ENCODE measurements around the gene TMTC2.

Gene TMTC2

DNA sequence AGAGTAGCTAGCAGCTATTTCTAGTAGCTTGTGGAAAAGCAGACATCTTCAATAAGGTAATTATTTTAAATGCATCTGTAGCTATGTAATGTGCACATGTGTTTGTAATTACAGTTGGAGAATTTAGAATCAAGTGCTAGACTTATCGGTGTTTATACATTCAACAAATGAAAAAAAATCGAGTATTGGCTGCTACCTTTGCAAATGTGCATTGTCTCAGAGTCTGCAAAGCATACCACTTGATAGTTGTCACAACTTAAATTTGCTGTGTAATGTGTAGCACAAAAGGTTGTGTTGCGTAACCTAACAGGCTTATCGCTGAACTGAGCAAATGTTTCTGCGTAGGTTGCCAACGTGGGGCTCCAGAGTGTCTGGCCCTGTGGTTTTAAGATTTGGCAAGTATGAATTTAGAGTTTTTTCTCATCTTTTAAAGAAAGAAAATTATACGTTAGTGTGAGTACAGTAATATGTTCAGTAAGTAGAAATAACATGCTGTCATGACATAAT, 44.3 kb downstream of the TMTC2 start:
- Histone ChIP-seq H3K27ac (ENCODE audit: poor library complexity, severe bottlenecking) (no peak overlapping the region), H3K36me3 (ENCODE audit: low read depth) (no peaks in the 10 kb centered on the region), H3K4me3 (ENCODE audit: severe bottlenecking) (no peak overlapping the region), H3K27me3 (ENCODE audit: insufficient read depth, poor library complexity, severe bottlenecking) (no peaks in the 10 kb centered on the region), H3K4me1 (ENCODE audit: insufficient read depth, poor library complexity, severe bottlenecking) (no peaks in the 10 kb centered on the region), H3K9me3 (ENCODE audit: severe bottlenecking) (no peaks in the 10 kb centered on the region)
- TF ChIP-seq, protein P1, sequence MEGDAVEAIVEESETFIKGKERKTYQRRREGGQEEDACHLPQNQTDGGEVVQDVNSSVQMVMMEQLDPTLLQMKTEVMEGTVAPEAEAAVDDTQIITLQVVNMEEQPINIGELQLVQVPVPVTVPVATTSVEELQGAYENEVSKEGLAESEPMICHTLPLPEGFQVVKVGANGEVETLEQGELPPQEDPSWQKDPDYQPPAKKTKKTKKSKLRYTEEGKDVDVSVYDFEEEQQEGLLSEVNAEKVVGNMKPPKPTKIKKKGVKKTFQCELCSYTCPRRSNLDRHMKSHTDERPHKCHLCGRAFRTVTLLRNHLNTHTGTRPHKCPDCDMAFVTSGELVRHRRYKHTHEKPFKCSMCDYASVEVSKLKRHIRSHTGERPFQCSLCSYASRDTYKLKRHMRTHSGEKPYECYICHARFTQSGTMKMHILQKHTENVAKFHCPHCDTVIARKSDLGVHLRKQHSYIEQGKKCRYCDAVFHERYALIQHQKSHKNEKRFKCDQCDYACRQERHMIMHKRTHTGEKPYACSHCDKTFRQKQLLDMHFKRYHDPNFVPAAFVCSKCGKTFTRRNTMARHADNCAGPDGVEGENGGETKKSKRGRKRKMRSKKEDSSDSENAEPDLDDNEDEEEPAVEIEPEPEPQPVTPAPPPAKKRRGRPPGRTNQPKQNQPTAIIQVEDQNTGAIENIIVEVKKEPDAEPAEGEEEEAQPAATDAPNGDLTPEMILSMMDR (IDR thresholded peaks at IDR 0.05; ENCODE audit: poor library complexity, severe bottlenecking), result no peak
- ATAC-seq (ENCODE audit: low read depth) (no peak), DNase-seq (ENCODE audit: low spot score) (no peak)

DNA sequence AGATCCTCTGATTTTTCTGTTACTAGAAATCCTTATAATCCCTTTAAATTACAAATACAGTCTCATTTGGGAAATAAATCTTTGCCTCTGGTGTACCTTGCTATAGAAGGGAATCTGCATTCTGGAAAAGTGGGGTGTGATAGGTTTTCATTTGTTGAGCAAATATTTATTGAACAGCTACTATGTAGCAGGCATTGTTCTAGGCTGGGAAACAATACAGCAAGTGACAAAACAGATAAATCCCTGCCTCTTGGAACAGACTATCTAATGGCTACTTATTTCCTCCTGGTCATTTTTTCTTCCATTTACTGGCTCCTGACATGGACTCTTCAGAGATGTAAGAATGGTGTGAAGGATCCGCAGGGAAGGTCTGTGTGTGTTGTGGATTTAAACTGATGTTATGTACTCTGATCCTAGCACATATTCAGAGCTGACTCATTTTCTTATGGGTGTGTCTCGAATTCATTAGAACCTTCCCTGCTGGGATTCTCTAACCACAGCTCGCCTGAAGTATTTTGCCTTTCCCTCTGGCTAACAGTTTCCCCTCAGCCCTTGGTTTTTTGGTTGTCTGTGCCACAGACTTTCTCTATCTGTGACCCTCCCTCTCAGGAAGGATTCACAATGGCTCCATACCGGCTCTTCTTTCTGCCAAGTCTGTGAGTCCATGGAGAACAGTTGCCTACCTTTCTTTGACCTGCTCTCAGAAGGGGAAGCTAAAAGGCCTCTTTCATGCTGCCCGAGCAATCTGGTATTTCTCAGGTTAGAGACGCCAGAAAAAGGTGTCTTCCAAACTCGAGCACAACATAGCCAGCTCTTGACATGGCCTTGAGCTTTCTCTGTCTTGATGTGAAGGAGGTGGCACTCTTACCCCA, 53.7 kb downstream of the TMTC2 start:
- Histone ChIP-seq H3K27ac (ENCODE audit: poor library complexity, severe bottlenecking) (peak overlapping the region; percentile 14), H3K27me3 (ENCODE audit: insufficient read depth, poor library complexity, severe bottlenecking) (no peaks in the 10 kb centered on the region), H3K4me3 (ENCODE audit: severe bottlenecking) (no peak overlapping the region), H3K4me1 (ENCODE audit: insufficient read depth, poor library complexity, severe bottlenecking) (peaks cover 8% of the 10 kb centered on the region), H3K9me3 (ENCODE audit: severe bottlenecking) (no peaks in the 10 kb centered on the region), H3K36me3 (ENCODE audit: low read depth) (no peaks in the 10 kb centered on the region)
- TF ChIP-seq, protein P1 (IDR thresholded peaks at IDR 0.05; ENCODE audit: poor library complexity, severe bottlenecking), result no peak
- ATAC-seq (ENCODE audit: low read depth) (peak; percentile 99), DNase-seq (ENCODE audit: low spot score) (no peak)

DNA sequence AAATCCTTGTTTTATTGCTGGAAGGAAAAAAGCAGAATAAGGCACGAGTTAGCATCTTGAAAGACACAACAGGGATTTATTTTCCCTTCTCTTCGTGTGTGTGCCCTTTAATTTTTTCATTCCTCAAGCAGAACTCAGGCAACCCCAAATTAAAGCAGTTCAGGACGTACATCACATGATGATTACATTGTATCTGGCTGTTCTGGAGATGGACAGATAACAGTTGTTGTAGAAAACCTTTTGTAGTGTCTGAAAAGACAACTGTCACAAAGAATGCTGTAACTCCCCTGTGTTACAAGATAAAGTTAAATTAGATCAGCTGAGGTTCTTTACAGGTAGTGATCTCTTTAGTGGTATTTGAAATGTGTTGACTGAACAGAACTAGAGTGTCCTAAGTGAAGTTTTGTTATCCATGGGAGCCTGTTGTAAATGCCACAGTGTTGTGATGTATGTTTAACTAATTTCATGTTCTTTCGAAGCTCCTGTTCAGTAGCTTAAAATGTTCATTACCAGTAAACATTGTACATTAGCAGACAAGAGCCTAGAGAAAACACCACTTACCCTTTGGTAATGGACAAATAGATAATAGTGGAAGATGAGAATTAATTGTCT, 58.5 kb downstream of the TMTC2 start:
- ATAC-seq (ENCODE audit: low read depth) (no peak), DNase-seq (ENCODE audit: low spot score) (no peak)
- H3K4me1 ChIP-seq (ENCODE audit: insufficient read depth, poor library complexity, severe bottlenecking), result peaks cover 6% of the 10 kb centered on the region
- no peaks in the 10 kb centered on the region for H3K27me3 ChIP-seq (ENCODE audit: insufficient read depth, poor library complexity, severe bottlenecking)
- H3K36me3 ChIP-seq (ENCODE audit: low read depth), result no peaks in the 10 kb centered on the region
- no peak overlapping the region for H3K4me3 ChIP-seq (ENCODE audit: severe bottlenecking)
- TF ChIP-seq, protein P1 (IDR thresholded peaks at IDR 0.05; ENCODE audit: poor library complexity, severe bottlenecking), result no peak
- no peak overlapping the region for H3K27ac ChIP-seq (ENCODE audit: poor library complexity, severe bottlenecking)
- no peaks in the 10 kb centered on the region for H3K9me3 ChIP-seq (ENCODE audit: severe bottlenecking)

DNA sequence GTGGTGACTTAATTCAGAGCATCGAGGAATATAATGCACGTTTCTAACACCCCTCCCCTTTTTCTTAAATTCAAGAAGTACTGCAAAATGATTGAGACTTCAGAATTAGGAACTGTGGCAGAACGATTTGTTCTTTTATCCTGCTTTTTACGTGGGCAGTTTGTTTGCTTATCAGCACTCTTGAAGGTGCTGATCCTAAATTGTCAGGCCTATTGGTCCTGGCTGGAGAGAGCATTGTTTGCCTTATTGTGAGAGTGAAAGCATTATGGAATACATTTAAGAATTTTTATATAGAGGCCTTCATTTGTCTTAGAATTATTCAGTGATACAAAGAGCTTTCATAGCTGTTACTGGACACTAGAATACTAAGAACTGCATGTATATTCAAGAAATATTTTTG, 59.1 kb downstream of the TMTC2 start:
- ATAC-seq (ENCODE audit: low read depth) (no peak), DNase-seq (ENCODE audit: low spot score) (no peak)
- H3K27ac ChIP-seq (ENCODE audit: poor library complexity, severe bottlenecking), result no peak overlapping the region
- H3K27me3 ChIP-seq (ENCODE audit: insufficient read depth, poor library complexity, severe bottlenecking), result no peaks in the 10 kb centered on the region
- TF ChIP-seq, protein P1 (IDR thresholded peaks at IDR 0.05; ENCODE audit: poor library complexity, severe bottlenecking), result no peak
- no peak overlapping the region for H3K4me3 ChIP-seq (ENCODE audit: severe bottlenecking)
- no peaks in the 10 kb centered on the region for H3K9me3 ChIP-seq (ENCODE audit: severe bottlenecking)
- H3K36me3 ChIP-seq (ENCODE audit: low read depth), result no peaks in the 10 kb centered on the region
- no peaks in the 10 kb centered on the region for H3K4me1 ChIP-seq (ENCODE audit: insufficient read depth, poor library complexity, severe bottlenecking)
